ENCODE measurements around the gene WWOX.

DNA sequence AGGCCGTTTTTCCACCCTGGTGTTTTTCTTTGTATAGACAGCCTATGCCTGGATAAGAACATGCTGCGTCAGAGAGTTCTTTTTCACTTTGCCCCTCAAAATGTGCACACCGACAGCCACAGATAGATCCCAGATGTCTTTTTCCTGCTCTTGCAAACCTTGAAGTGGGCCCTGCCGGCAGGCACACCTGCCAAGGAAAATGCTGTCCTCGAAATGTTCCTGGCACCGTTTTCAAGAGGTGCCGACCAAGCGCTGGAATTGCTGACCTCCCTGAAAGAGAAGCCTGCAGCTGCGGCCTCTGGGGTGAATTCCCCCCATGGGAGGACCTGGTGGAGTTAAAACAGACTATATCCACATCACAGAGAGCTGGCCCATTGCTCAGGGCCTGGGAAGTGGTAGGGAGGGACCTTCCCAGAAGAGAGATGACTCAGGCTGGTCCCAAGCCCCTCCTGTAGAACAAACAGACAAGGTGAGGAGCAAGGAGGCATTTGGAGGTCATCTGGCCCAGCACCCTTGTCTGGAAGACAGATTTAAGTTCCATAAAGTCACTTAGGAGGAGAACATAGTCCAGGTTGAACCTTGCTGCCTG is 833.0 kb downstream of the WWOX start:
- TF ChIP-seq, protein P1, sequence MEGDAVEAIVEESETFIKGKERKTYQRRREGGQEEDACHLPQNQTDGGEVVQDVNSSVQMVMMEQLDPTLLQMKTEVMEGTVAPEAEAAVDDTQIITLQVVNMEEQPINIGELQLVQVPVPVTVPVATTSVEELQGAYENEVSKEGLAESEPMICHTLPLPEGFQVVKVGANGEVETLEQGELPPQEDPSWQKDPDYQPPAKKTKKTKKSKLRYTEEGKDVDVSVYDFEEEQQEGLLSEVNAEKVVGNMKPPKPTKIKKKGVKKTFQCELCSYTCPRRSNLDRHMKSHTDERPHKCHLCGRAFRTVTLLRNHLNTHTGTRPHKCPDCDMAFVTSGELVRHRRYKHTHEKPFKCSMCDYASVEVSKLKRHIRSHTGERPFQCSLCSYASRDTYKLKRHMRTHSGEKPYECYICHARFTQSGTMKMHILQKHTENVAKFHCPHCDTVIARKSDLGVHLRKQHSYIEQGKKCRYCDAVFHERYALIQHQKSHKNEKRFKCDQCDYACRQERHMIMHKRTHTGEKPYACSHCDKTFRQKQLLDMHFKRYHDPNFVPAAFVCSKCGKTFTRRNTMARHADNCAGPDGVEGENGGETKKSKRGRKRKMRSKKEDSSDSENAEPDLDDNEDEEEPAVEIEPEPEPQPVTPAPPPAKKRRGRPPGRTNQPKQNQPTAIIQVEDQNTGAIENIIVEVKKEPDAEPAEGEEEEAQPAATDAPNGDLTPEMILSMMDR (conservative IDR thresholded peaks at IDR 0.05; ENCODE audit: low read depth, low read length), result no peak
- TF ChIP-seq, protein P2, sequence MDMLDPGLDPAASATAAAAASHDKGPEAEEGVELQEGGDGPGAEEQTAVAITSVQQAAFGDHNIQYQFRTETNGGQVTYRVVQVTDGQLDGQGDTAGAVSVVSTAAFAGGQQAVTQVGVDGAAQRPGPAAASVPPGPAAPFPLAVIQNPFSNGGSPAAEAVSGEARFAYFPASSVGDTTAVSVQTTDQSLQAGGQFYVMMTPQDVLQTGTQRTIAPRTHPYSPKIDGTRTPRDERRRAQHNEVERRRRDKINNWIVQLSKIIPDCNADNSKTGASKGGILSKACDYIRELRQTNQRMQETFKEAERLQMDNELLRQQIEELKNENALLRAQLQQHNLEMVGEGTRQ (IDR thresholded peaks at IDR 0.05; ENCODE audit: low read depth, low read length), result no peak
- TF ChIP-seq POLR2A (IDR thresholded peaks at IDR 0.05; ENCODE audit: low read depth, low read length) (no peak), MAZ (IDR thresholded peaks at IDR 0.05; ENCODE audit: borderline replicate concordance, low read depth, low read length) (no peak), CEBPB (IDR thresholded peaks at IDR 0.05; ENCODE audit: low read depth, low read length) (no peak), RAD21 (IDR thresholded peaks at IDR 0.05; ENCODE audit: low read length) (no peak), SMC3 (IDR thresholded peaks at IDR 0.05; ENCODE audit: low read depth, low read length) (no peak), MAFK (IDR thresholded peaks at IDR 0.05; ENCODE audit: low read depth, low read length) (no peak), MXI1 (IDR thresholded peaks at IDR 0.05; ENCODE audit: borderline replicate concordance, low read depth, low read length) (no peak), RFX5 (IDR thresholded peaks at IDR 0.05; ENCODE audit: low read depth, low read length) (no peak), CHD1 (IDR thresholded peaks at IDR 0.05; ENCODE audit: low read depth, low read length) (no peak), RCOR1 (IDR thresholded peaks at IDR 0.05; ENCODE audit: insufficient replicate concordance, low read length) (no peak)
- TF ChIP-seq, protein P3, sequence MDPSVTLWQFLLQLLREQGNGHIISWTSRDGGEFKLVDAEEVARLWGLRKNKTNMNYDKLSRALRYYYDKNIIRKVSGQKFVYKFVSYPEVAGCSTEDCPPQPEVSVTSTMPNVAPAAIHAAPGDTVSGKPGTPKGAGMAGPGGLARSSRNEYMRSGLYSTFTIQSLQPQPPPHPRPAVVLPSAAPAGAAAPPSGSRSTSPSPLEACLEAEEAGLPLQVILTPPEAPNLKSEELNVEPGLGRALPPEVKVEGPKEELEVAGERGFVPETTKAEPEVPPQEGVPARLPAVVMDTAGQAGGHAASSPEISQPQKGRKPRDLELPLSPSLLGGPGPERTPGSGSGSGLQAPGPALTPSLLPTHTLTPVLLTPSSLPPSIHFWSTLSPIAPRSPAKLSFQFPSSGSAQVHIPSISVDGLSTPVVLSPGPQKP (IDR thresholded peaks at IDR 0.05; ENCODE audit: borderline replicate concordance, low read depth, low read length), result no peak
